GM18873 (cell line): ENCODE results near the gene ZFP3.
"Not testable (repeated sequence)": the region's sequence is repeated elsewhere in the genome, so short reads cannot be mapped to it uniquely, and the experiment has no call there.

Source experiments
- ATAC-seq: cut with Tn5 transposase; IDR thresholded peaks from one replicate; pipeline ENCODE4 v1.9.1; 2021; ENCODE audit warnings: mild to moderate bottlenecking, moderate library complexity, moderate number of reproducible peaks; ENCODE audit not compliant: unreplicated experiment, low FRiP score

ZFP3 gene

DNA sequence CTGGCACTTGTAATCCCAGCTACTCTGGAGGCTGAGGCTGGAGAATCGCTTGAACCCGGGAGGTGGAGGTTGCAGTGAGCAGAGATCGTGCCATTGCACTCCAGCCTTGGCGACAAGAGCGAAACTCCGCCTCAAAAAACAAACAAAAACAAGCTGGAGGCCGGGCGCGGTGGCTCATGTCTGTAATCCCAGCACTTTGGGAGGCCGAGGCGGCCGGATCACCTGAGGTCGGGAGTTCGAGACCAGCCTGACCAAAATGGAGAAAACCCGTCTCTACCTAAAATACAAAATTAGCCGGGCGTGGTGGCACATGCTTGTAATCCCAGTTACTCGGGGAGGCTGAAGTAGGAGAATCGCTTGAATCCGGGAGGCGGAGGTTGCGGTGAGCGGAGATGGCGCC lies 992 bp upstream of the ZFP3 start:
- not testable (repeated sequence) for ATAC-seq

DNA sequence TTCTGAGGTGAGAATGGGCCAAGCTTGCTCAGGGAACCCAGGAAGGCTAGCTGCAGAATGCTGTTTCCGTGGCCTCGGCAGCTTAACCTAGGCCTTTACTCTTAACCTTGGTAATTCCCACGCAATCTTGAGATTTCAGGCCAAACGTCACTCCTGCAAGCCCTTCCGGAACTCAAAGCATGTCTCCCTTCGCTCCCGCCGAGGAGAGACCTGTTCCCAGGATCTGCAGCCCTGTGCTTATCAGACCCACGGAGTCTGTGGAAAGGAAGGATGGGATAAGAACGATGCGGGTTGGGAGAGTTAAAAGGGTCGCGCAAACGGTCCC lies 524 bp upstream of the ZFP3 start:
- no peak for ATAC-seq

DNA sequence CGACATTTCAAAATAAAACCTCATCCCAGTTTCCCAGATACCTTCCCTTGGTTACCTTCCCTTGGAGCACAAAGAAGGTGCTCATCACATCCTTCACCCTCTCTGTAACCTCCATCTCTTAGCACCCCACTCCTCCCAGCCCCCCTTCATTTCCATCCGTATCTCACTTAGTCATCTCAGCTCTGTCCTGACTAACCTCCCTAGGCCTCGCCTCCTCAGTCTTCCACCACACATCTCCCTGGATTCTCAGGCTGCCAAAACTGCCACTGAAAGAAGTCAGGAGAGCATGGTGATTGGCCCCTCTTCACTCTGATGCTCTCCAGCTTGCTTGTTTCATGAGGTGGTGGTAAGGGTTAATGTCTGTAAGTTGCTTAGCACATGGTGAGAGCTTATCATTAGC lies 2.3 kb downstream of the ZFP3 start:
- ATAC-seq, result no peak

DNA sequence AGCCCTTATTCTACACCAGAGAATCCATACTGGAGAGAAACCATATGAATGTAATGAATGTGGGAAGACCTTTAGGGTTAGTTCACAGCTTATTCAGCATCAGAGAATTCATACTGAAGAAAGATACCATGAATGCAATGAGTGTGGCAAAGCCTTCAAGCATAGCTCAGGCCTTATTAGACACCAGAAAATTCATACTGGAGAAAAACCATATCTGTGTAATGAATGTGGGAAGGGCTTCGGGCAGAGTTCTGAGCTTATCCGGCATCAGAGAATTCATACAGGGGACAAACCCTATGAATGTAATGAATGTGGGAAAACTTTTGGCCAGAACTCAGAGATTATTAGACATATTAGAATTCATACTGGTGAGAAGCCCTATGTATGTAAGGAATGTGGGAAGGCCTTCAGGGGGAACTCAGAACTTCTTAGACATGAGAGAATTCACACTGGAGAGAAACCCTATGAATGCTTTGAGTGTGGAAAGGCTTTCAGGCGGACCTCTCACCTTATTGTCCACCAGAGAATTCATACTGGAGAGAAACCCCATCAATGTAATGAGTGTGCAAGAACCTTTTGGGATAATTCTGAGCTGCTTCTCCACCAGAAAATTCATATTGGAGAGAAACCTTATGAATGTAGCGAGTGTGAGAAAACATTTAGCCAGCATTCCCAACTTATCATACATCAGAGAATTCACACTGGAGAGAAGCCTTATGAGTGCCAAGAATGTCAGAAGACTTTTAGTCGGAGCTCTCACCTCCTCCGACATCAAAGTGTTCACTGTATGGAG lies 14.1 kb downstream of the ZFP3 start:
- no peak for ATAC-seq

DNA sequence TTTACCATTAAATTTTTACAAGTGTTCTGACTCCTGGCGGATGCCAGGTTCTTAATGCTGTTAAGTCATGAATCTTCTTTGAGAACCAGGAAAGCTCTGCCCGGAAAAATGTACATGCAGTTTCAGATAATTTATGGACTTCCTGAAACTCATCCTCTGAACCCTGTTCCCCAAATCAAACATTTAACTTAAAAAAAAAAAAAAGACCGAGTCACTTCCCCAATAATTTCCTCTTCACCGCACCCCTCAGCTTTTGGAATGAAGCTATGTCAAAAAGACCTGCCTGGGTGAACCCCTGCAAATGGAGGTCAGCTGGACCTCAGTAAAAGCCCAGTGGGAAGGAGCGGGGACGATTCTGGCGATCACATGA lies 18.4 kb downstream of the ZFP3 start:
- ATAC-seq, result no peak

DNA sequence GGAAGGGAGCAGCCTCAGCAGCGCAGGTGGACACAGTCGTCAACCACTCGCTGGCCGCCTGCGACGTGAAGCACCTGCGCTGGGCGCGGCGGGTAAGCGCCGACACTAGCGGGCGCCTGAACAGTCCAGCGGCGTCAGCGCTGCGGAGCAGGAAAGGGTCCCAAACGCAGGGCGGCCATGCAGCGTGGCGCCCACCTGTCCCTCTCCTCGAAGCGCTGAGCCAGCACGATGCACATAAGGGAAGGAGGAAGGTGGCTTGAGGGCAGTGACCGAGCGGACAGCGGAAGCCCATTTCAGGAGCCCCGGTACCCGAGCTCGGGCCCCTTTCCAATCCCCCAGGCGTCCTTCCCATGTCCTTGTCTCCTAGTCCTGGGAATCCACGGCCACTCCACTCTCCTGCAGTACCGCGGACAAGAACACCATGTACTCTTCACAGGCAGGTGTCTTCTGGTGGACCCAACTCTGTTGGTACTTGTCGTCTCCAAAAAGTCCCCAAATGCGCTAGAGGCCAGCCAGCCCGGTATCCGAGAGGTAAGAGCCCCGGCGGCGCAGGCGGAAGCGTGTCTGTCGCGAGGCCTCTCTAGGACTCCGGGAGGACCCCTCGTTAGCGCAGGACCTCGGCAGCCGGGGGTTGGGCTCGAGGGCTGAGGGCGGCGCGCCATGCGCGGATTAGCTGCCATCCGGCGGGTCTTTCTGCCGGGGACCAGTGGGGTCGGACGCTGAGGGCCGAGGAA lies 19.0 kb downstream of the ZFP3 start:
- ATAC-seq, result no peak

DNA sequence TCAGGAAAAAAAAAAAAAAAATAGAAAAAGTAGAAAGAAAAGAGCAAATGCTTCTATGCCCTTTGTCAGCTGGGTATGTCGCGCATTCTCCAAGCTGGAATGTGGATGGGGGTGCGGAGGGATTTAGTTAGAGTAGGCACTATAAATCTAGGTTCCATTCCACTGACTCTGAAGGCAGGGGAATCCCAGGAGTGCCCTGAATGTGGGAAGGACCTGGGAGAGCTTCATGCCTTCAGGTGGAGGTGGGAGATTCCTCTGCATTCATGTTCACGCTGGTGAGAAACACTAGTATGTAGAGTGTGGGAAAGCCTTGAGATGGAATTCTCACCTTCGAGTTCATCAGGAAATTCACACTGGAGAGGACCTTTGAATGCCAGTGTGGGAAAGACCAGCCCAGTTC lies 21.0 kb downstream of the ZFP3 start:
- no peak for ATAC-seq

DNA sequence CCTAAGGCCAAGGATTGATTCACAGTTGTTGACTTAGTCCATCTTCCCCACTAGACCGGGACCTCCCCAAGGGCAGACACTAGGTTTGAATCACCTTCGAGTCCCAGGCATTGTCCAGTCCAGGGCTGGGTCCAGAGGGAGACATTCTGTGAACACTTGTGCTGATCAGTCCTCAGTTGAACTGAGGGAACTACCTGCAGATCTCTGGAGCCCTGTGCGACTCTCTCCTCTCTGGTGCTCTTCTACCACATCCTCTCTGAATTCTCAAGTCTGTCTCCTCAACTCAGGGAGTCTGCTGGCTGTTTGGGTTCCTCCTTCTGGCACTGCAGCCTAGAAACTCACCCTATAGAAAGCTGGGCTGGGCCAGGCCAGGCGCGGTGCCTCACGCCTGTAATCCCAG lies 22.6 kb downstream of the ZFP3 start:
- no peak for ATAC-seq

DNA sequence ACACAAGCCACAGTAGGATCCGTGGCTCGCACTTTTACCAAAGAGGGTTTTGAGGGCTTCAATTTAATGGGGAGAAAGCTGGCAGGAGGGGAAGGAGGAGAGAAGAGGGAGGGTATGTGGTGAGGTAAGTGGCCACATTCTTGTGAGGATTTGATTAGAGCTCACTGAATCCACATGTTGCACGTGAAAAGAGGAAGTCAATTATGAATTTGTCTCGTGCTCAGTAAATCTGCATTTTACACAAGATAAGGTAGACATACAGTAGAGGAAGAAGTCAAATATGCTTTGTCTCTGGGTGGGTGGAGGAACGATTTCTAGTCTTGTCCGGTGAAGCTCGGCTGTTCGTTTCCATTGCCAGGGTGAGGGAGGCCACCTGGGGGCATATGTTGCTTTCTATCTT lies 32.5 kb downstream of the ZFP3 start:
- ATAC-seq, result no peak

DNA sequence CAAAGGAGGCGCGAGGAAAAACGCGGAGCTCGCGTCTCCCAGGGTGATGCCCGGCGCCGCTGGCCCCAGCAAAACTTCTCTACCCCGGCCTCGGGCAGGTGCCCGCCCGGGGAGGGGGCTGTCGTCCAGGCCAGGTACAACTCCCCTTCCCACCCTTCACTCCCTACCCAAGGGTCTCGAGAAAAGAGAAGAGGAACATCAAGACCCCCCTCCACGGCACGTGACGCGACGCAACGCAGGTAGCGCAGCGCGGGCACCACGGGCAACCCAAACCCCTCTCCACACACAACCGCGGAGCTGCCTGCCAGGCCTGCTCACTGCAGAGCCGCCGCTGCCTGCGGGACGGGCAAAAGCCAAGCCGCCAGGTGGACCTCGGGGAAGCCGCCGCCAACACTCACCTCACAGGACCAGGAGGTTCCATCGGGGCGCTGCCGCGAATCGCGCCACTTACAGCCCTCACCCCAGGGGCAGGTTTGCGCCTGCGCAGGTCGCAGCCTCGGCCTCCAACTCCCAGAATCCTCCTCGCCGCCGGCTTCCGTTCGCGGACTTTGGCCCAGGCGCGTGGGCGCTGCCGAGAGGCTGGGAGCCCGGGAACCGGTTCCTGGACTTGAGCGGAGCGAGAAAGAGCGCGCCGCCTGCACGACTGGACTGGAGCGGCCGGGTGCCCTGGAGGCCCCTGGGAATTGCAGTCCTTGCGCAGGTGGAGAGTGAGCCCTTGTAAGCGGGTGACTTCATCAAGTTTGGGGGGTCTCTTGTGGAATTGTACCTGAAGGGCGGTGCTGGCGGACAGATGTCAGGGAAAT lies 33.3 kb downstream of the ZFP3 start, which contains the start of gene ZNF232:
Gene ZNF232 (minus strand): TSS at position 477 of the 803 bp plus-strand sequence. CDS start 56 bp downstream, at position 421.
- peak; percentile 84 for ATAC-seq

DNA sequence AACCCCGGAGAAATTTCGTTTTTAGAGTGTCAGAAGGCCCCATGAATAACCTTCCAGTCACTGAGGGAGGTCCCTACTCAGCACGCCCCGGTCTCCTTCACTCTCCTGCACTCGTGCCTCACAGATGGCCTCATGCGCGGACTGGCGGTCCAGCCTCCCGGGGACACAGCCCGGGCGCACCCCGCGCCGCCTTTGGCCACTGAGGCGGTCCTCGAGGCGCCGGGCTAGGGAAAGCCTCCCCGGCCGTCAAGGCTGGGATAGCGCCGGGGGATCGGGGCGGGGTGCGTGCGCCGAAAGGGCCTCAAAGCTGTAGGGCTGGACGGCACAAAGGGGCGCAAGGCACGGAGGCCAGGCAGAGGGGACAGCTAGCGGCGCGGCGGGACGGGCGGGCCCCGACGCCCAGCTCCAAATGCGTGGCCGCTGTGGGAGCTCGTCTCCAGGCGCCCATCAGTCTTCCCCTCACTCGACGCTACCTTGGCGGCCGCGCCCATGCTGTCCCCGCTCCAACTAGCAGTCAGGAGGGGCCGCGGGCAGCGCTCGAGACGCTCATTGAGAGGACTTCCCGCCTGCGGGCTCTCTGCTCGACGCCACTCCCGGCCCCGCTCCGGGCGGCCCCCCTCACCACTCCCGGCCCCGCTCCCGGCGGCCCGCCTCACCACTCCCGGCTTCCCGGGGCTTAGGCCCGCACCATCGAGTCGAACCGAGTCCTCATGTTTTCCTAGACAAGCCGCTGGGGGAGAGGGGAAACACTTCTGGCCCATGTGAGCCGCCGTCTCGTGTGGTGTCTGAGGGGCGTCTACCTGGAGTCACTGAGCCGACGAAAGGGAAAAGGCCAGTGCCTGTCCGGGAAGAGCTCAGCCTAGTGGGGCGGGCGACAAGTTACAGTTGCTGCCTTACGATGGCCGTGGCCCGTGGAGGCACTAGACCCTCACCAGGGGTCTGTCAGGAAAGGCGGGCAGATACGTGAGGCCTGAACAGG lies 37.7 kb downstream of the ZFP3 start, which contains the start of gene USP6:
Gene USP6 (plus strand): TSS at position 360 of the 979 bp plus-strand sequence. CDS start 14,336 bp downstream, outside the sequence.
- ATAC-seq, result no peak

DNA sequence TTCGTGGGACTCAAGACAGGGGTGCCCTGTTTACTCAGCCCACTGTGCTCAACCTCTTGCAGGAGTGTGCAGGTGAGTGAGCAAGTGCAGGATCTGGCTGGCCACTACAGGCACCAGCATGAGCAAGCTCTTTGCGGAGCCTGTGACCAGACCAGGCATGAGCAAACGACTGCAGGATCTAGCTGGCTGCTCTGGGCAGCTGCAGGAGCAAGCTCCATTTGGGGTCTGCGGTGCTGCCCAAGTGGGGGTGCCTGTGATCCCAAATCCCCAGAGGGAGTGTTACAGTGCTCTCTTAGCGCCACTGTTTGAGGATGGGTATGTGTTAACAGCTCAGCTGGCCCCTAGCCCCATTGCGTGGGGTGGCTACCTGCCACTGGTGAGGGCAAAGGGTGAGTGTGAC lies 40.0 kb downstream of the ZFP3 start:
- ATAC-seq, result no peak

DNA sequence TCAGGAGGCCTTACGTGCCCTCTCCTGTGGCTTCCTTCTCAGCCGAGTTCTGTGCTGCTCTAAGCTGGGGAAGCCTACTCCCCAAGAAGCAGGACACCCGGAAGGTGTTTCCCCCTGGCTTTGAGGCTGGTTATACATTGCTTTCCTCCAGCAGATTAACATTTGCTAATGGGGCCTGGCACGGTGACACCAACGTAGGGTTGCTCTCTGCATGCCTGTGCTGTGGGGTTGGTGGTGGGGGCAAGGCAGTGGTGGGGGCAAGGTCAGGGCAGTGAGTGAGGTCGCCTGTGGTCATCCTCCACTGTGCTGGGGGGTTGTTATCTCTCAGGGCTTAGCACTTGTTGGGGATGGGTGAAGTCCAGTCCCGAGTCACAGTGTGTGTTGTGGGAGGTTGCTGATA lies 41.8 kb downstream of the ZFP3 start:
- ATAC-seq, result no peak

DNA sequence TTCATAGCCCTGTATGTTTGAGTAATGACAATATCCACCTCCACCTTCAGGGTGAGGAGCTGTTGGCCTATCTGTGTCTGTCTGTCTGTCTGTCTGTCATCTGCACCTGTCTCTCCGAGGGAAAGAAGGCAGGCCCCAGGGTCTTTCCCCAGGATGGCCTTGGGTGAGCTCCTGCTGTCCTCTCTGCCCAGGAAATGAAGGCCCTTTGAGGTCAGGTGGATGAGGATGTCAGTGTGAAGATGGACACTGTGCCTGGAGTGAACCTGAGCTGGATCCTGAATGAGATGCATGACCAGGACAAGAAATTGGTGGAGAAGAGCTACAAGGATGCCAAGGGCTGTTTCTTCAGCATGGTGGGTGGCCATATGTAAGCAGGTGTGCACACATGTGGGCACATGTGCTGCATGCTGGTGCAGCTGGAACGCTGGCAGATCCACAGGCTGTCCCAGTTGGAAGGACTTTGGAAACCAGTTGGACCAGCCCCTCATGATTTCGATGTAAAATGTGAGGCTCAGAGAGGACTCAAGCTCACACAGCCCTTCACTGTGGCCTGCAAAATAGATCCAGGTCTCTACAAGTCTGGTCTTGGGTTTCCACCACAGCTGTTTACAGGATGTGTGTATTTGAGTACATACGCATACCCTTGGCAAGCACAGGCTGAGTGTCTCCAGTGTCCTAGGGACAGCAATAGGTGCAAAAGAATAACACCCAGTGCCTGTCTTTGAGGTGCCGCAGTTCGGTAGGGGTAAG lies 42.3 kb downstream of the ZFP3 start:
- not testable (repeated sequence) for ATAC-seq

DNA sequence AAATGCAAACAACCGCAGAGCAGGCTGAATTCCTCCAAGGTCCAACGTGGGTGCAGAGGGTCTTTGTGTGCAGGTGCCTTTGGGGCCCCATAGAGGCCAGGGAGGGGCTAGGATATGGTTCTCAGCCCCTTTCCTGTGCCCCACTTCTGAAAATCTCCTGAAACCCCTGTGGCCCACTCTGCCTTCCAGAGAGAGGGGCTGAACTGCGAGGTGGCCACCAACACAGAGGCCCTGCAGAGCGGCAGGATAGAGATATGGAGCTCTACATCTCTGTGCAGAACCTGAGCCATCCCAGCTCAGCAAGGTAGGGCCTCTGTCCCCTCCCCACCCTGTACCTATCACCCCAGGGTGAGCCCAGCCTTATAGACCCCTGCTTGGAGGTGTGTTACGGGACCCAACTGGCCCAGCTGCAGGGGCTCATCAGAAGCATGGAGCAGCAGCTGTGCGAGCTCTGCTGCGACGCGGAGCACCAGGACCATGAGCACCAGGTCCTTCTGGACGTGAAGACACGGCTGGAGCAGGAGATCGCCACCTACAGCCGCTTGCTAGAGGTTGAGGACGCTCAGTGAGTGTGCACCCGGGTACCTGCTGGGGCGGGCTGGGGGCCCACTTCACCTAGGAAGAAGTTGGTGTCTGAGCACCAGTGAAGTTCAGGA lies 43.0 kb downstream of the ZFP3 start:
- ATAC-seq, result no peak

DNA sequence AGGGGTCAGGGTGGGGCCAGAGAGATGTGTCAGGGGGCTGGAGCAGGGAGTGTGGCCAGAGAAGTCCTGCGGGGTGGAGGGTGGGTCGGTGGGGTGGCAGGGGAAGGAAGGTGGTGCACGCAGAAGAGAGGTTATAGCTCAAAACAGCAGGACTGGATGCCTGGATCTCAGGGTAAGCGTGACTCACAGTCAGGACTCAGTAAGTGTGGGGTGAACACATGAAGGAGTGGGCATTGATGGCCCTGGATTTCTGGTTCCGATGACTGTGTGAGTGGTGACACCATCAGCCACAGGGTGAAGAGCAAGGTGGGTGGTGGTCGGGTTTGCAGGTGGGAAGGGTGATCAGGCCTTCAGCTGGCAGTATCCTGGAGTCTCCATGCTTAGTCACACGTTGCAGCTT lies 43.8 kb downstream of the ZFP3 start:
- not testable (repeated sequence) for ATAC-seq

DNA sequence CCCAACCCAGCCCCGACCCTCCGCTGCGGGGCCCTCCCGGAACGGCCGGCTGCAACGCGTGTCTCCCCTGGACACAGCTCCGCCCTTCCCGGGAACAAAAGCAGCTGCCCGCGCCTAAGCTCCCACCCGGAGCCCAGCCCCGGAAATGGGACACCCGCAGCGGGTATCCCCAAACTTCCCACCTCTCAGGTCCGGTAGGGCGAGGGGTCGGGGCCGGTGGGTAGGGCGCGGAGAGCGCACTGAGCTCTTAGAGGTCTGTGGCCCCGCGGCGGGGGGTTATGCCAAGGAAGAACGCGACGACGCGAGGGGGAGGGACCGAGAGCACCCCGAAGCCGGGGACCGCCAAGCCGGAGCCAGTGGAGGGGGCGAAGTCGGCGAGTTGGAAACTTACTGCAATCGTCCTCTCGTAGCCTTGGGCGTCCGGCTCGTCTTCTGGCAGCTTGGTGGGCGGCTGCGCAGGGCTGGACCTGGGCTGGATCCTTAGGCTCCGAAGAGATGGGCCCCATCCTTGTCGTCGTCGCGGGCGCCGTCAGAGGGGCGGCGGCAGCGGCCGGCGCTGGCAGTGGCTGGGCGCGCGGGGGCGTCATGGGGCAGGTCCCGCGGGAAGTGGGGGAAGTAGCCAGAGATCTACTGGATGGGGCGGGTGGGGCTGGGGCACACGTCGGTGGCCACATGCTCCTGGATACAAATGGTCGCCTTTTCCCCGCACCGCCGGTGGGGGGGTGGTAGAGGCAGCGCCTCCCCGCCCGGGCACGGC lies 44.5 kb downstream of the ZFP3 start:
- ATAC-seq, result no peak
